Measurements from ENCODE around the gene TXNL4B.
A peak's percentile ranks its signal among the peaks of the same experiment; 100 is the strongest.

The TXNL4B gene

GRCh38 chr16:72093448-72094265 is at the start of gene TXNL4B, which contains the start of gene DHX38:
TXNL4B (minus strand) TSS chr16:72093620; CDS start chr16:72090749, 2,871 bp downstream.
DHX38 (plus strand) TSS chr16:72093847; CDS start chr16:72096158, 2,311 bp downstream.
- peak; percentile 98 for DNase-seq

DNA sequence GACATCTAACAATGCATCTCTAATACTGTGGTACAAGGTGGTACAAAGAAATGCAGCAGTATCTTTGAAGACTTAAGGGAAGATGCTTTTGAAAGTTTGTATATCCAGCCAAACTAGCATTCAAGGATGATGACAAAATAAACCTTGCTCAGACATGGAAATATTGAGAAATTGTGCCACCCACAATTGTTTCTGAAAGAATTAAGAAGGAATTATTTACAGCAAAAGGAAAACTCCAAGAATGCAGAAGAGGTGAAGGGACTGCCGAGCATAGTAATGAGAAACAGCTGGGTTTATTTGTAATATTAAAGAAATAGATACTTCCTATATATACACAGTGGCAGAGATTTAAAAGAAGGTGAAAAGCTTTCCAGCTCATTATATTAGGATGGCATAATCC is 49.1 kb upstream of the TXNL4B start:
- no peak for DNase-seq

- no peak for DNase-seq
These were observed 46.5 kb upstream of the TXNL4B start for GRCh38 chr16:72139908-72140307.

GRCh38 chr16:72138064-72138572 is 44.7 kb upstream of the TXNL4B start:
- DNase-seq: no peak

DNA sequence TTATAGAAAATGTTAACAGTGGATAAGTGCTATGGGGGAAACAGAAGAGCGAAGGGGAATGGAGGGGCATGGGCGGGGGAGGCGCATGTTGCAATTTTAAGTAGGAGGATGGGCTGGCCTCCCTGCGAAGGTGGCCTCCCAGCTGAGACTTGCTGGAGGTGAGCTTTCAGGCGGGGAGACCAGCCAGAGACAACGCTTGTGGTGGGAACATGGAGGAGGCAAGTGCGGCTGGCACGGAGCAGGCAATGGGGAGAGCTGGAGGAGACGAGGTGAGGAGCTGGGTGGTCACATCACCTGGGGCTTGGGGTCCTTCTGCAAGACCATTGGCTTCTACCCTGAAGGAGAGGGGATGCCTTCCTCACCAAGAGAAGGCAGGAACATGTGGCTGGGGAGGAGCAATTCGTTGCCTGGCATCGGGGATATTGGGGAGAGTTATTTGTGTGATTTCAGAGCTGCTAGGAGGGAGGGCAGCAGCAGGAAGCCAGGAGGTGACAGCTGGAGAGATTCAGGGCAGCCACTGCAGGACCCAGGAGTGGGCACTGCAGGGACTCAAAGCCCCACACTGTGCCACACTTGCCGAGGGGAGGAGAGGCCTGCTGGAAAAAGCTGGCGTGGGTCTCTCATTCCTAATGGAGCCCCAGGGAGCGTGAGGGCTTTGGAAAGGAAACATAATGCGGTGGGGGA is 44.1 kb upstream of the TXNL4B start:
- DNase-seq: no peak

GRCh38 chr16:72134507-72134906 is 41.1 kb upstream of the TXNL4B start:
- DNase-seq: no peak

GRCh38 chr16:72132726-72133125 is 39.3 kb upstream of the TXNL4B start:
- DNase-seq: no peak

DNA sequence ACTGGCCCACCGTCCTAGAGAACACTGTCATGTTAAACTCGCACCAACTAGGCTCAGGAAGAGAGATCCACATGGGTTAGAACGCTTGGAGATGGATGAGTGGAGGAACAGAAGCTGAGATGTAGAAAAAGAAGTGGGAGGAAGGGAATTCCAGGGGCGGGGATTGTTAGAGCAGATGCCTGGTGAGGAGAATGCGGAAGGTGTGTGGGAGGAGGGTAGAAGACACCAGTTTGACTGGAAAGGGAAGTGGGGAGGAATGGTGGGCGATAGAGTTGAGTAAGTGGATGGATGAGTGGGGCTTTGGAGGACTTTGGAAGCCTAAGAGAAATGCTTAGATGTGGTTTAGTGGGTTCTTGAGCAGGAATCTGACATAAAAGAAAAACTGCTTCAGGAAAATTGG is 37.6 kb upstream of the TXNL4B start:
- no peak for DNase-seq

- DNase-seq: peak; percentile 88
These were observed 36.7 kb upstream of the TXNL4B start for GRCh38 chr16:72129976-72130656.

- DNase-seq: no peak
These were observed 35.3 kb upstream of the TXNL4B start for GRCh38 chr16:72128701-72129100.

DNA sequence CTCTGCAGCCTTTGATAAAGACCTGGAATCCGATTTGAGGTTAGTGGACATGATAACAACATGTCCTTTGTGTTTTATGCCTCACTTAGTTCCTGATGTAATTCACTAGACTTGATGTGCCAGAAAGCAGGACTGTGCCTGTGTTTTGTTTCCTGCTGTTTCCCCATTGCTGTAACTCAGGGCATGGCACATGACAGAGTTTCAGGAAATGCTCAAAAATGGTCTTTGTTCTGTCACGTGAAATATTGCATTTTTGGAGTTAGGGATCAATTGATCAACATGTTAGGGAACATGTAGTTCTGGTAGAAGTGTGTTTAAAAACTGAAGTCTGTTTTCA is 33.0 kb upstream of the TXNL4B start:
- DNase-seq: no peak

DNA sequence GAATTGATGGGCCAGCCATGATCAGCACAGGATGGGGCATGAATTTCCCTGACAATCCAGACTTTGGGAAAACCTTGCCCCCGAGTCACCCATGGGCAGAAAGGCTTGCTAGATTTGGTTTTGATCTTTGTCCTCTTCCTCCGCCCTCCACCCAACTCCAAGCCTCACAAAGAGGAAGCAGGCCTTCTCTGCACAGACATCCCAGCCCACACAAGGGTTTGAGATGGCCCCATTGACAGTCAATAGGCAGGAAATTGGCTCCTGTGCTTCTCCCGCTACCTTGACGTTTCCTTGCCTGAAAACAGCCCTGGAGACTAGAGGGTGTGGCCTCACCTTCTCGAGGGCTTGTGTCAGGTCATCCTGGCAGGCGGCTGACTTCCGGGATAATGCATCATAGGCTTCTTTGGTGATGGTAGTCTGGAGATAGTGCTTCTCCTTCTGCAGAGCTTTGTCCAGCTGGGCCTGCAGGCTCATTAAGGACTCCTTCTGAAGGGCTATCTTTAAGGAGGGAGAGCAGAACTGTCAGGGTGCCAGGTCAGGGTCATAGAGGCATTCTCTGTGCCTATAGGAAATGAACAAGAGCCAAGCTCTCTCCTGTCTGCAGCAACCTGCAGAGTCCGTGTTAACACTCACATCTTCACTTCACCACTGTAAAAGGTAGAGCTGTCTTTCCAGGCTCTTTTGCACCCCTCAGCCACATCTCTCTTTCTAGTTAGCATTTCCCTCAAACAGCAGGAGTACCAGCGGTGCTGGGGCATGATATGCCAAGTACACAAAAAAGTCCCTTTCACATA is 32.4 kb upstream of the TXNL4B start:
- DNase-seq: peak; percentile 27

DNA sequence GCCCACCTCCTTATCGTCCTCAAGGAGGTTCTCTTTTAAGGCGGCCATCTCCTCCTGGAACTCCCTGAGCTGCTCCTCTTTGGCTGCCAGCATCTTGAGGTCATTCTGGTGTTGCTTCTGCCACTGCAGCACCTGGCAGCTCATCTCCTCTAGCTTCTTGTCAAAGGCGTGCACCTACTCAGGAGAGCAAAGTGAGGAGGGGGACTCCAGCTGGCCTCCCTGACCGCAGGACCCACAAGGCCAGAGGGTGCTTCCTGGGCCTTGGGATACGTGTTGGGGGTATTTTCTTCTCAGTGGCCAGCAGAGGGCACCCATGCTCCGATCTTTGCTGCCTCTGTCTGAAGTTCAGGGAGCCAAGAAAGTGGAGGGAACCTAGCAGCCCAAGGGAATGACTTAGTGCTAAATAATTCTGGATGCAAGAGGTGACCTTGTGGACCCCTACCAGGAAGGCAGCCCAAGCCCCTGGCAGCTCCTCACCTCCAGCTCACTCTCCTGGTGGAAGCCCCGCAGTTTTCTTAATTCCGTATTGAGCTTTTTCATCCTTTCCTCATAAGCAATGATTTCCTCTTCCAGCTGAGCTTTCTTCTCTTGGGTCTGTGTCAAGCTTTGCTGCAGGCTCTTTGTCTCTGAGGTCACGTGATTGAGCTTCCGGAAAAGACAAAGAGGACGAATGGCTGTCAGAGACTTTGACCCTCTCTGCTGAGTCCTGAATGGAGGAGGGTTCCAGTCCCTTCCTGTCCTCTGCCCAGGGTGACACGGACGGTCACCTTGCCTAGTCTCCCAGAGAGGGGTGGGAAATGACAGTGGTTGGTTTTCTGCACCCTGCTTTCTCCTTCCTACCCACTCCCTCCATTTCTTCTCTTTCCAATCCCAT is 31.6 kb upstream of the TXNL4B start:
- DNase-seq: peak; percentile 86

DNA sequence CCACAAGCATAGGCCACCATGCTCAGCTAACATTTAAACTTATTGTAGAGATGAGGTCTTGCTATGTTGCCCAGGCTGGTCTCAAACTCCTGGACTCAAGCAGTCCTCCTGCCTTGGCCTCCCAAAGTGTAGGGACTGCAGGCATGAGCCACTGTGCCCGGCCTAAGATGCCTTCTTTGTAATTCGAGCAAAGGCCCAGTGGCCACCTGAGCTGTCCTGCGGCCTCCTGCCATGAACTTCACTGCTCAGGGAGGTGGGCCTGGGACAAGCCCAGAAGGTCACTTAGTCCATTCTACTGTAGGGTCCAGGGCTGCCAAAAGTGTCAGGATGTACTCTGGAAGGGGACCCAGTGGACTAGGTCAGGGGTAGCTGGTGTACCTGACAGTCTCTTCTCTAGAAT is 30.7 kb upstream of the TXNL4B start:
- DNase-seq: no peak

DNA sequence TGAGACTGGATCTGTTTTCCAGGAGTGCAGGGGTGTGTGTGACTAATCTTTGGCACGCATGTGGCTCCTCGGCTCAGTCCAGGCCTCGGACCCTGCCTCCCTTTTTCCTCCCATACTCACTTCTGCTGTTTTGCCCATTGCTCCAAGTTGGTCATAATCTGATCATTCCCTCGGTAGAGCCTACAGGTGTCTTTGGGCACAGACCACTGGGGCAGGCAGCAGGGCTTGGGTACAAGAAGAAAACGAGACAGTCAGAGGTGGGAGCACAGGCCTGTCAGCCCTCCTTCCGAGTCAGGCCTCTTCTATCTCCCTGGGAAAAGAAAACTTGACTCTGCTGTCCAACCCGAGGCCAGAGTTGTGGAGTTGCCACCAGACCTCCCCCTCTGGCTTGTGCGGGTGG is 30.0 kb upstream of the TXNL4B start:
- no peak for DNase-seq

GRCh38 chr16:72122916-72123315 is 29.5 kb upstream of the TXNL4B start:
- DNase-seq: no peak

DNA sequence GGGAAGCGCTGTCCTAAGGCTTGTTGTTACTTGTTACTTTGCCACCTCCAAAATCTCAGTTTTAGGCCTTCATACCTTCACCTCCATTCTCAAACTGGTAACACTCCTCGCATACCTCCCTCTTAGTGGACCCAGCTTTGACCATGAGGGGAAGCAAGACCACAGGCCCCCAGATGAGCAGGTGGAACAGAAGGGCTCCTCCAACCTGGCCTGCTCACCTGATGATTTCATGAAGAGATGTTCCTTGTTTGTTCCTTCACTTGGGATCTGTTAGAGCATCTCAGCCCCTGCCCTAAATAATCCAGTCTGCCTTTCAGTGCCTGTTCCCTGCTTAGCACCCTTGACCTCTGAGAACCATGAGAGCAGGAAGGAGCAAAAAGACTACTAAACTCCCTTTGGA is 28.9 kb upstream of the TXNL4B start:
- DNase-seq: no peak

GRCh38 chr16:72120026-72120425 is 26.6 kb upstream of the TXNL4B start:
- no peak for DNase-seq

GRCh38 chr16:72113616-72113945 is 20.2 kb upstream of the TXNL4B start:
- no peak for DNase-seq

GRCh38 chr16:72112906-72113615 is 19.6 kb upstream of the TXNL4B start:
- no peak for DNase-seq

DNA sequence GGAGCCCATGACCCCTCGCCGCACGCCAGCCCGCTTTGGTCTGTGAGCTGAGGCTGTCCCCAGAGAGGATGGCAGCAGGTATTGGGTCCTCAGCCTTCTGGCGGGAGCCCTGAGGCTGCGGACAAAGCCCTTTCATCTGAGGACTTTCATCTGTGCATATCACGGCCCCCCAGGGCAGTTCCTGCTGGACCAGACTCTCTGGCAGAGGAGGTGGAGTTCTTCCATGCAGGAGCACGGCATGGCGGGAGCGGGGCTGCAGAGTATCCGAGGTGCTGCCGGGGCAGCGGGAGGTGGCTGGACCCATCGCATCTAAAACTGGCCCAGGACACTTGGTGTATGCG is 19.0 kb upstream of the TXNL4B start:
- no peak for DNase-seq

Measured in DMS53 (cell line).